ENCODE results near the gene TSHB. TPM values are rescaled to one million over a fixed set of nuclear protein-coding genes. Genes with fewer than 3 reads are reported as not detected.
A peak's percentile ranks its signal among the peaks of the same experiment; 100 is the strongest.
"Not testable (repeated sequence)": the region's sequence is repeated elsewhere in the genome, so short reads cannot be mapped to it uniquely, and the experiment has no call there.

Gene TSHB
- total RNA-seq, 6 donors from 2014 or later, result not detected

GRCh38 chr1:115006191-115006590, 23.4 kb upstream of the TSHB start:
- Histone ChIP-seq H3K4me1 (no peaks in the 10 kb centered on the region), H3K36me3 (no peaks in the 10 kb centered on the region), H3K4me3 (no peak overlapping the region), H3K27ac (no peak overlapping the region), H3K27me3 (no peaks in the 10 kb centered on the region), H3K9me3 (no peaks in the 10 kb centered on the region)
- WGBS, 2 donors, result 65 to 84% methylated on average over 2 of the region's 2 CpGs
- DNase-seq, result no peak
- ATAC-seq (ENCODE audit: low FRiP score in 2 of 2), result no peak
- TF ChIP-seq POLR2AphosphoS5 (IDR thresholded peaks at IDR 0.05), result no peak
- TF ChIP-seq EP300 (IDR thresholded peaks at IDR 0.05), result no peak
- no peak for TF ChIP-seq CTCF (IDR thresholded peaks at IDR 0.05)

GRCh38 chr1:115012006-115012405, 17.6 kb upstream of the TSHB start:
- H3K4me3 ChIP-seq, result no peak overlapping the region
- TF ChIP-seq POLR2AphosphoS5 (IDR thresholded peaks at IDR 0.05), result no peak
- TF ChIP-seq EP300 (IDR thresholded peaks at IDR 0.05), result no peak
- TF ChIP-seq CTCF (IDR thresholded peaks at IDR 0.05), result no peak
- no peak for TF ChIP-seq POLR2A (IDR thresholded peaks at IDR 0.05)
- H3K27ac ChIP-seq, result no peak overlapping the region
- H3K27me3 ChIP-seq, result no peaks in the 10 kb centered on the region
- H3K4me1 ChIP-seq, result no peaks in the 10 kb centered on the region
- no peaks in the 10 kb centered on the region for H3K9me3 ChIP-seq
- no peaks in the 10 kb centered on the region for H3K36me3 ChIP-seq
- ATAC-seq (ENCODE audit: low FRiP score in 2 of 2) (no peak), DNase-seq (no peak)
- 81 to 97% methylated on average over 1 of the region's 1 CpG for WGBS, 2 donors

- no peaks in the 10 kb centered on the region for H3K36me3 ChIP-seq
- H3K9me3 ChIP-seq, result no peaks in the 10 kb centered on the region
- no peak overlapping the region for H3K27ac ChIP-seq
- WGBS, 2 donors, result 80% methylated on average over 1 of the region's 1 CpG; no CpG with 5 or more reads in 1 of the 2 donors
- H3K27me3 ChIP-seq, result no peaks in the 10 kb centered on the region
- TF ChIP-seq POLR2A (IDR thresholded peaks at IDR 0.05) (no peak), CTCF (IDR thresholded peaks at IDR 0.05) (no peak), POLR2AphosphoS5 (IDR thresholded peaks at IDR 0.05) (no peak), EP300 (IDR thresholded peaks at IDR 0.05) (no peak)
- peak in 1 of 2 donors; percentile 16 for DNase-seq
- H3K4me1 ChIP-seq, result no peaks in the 10 kb centered on the region
- no peak overlapping the region for H3K4me3 ChIP-seq
- ATAC-seq (ENCODE audit: low FRiP score in 2 of 2), result peak in 1 of 2 donors; percentile 53
These were observed 17.2 kb upstream of the TSHB start for GRCh38 chr1:115012434-115012833.

GRCh38 chr1:115013792-115014191, 15.8 kb upstream of the TSHB start:
- DNase-seq (no peak), ATAC-seq (ENCODE audit: low FRiP score in 2 of 2) (no peak)
- Histone ChIP-seq H3K27ac (no peak overlapping the region), H3K36me3 (no peaks in the 10 kb centered on the region), H3K9me3 (no peaks in the 10 kb centered on the region), H3K27me3 (no peaks in the 10 kb centered on the region), H3K4me1 (no peaks in the 10 kb centered on the region), H3K4me3 (no peak overlapping the region)
- 86 to 96% methylated on average over 2 of the region's 2 CpGs for WGBS, 2 donors
- TF ChIP-seq POLR2A (IDR thresholded peaks at IDR 0.05), result no peak
- no peak for TF ChIP-seq POLR2AphosphoS5 (IDR thresholded peaks at IDR 0.05)
- TF ChIP-seq EP300 (IDR thresholded peaks at IDR 0.05), result no peak
- no peak for TF ChIP-seq CTCF (IDR thresholded peaks at IDR 0.05)

GRCh38 chr1:115019549-115019948, 10.1 kb upstream of the TSHB start:
- 86 to 92% methylated on average over 6 to 9 of the region's 9 CpGs for WGBS, 2 donors
- not testable (repeated sequence) for H3K36me3 ChIP-seq; H3K27ac ChIP-seq; H3K9me3 ChIP-seq; H3K27me3 ChIP-seq; ATAC-seq (ENCODE audit: low FRiP score in 2 of 2); H3K4me3 ChIP-seq; H3K4me1 ChIP-seq
- peak in 1 of 2 donors; percentile 8 for DNase-seq
